ENCODE measurements around the gene RNF103.
A peak's percentile ranks its signal among the peaks of the same experiment; 100 is the strongest.

Gene RNF103

DNA sequence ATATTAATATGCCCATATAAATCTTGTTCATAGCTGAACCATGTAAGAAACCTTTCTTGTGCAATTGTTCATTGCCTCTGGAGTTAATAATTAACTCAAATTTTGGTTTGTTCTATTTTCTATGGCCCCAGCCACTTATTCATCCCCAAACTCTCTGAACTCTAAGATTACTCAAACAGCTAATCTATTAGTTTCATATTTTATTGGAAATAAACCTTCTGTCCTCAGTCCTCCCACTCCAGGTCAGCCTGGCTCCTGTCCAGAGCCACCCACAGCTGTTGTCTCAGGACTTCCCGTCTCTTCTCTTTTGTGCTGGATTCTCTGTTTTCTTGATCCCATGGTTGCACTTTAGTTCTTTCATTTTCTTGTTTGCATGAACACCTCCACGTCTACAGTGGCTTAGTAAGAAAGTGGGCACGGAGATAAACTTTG, 4.4 kb upstream of the RNF103 start:
- TF ChIP-seq CTCF (IDR thresholded peaks at IDR 0.05; ENCODE audit: control extremely low read depth, extremely low read depth, low read depth, missing control alignments): no peak
- POLR2A ChIA-PET: no interaction called here
- CTCF ChIA-PET: interaction anchor here (1.2 kb wide), 1 partner anchor 21 kb away, joined by 3 read pairs; no protein-coding TSS in a partner anchor
- DNase-seq (ENCODE audit: extremely low spot score): peak; percentile 58

- ChIA-PET CTCF (interaction anchor here (1.2 kb wide), 1 partner anchor 22 kb away, joined by 3 read pairs; no protein-coding TSS in a partner anchor), POLR2A (no interaction called here)
- no peak for DNase-seq (ENCODE audit: extremely low spot score)
- no peak for TF ChIP-seq CTCF (IDR thresholded peaks at IDR 0.05; ENCODE audit: control extremely low read depth, extremely low read depth, low read depth, missing control alignments)
These were observed 3.9 kb upstream of the RNF103 start for GRCh38 chr2:86627550-86627949.

- CTCF ChIA-PET: interaction anchor here (0.7 kb wide), 1 partner anchor 8 kb away, joined by 3 read pairs; no protein-coding TSS in a partner anchor
- DNase-seq (ENCODE audit: extremely low spot score): no peak
- POLR2A ChIA-PET: no interaction called here
- TF ChIP-seq CTCF (IDR thresholded peaks at IDR 0.05; ENCODE audit: control extremely low read depth, extremely low read depth, low read depth, missing control alignments): no peak
These were observed 1.4 kb upstream of the RNF103 start for GRCh38 chr2:86625096-86625495.

- no peak for DNase-seq (ENCODE audit: extremely low spot score)
- CTCF ChIA-PET: no interaction called here
- POLR2A ChIA-PET: interaction anchor here (0.7 kb wide), 1 partner anchor 1313 kb away, joined by 6 read pairs; no protein-coding TSS in a partner anchor
- no peak for TF ChIP-seq CTCF (IDR thresholded peaks at IDR 0.05; ENCODE audit: control extremely low read depth, extremely low read depth, low read depth, missing control alignments)
These were observed 542 bp upstream of the RNF103 start for GRCh38 chr2:86624267-86624547.

DNA sequence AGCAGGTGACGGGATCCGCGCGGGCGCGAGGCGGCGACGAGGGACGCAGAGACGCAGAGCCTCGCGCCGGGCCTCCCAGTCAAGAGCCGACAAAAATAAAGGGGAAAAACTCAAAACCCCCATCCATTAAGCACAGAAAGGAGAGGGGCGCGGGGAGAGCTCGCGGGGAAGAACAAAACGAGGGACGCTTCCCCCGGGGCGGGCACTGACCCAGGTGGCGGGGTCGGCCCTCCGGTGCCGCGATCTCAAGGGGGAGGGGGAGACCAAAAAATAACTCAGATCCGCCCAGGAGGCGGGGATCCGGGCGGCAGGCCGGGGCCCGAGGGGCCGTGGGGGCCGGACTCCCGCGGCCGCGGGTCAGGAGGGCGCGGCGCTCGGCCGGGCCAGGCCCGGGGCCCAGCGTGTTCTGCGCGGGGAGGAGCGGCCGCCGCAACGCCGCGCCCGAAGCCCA, 597 bp downstream of the RNF103 start:
- ChIA-PET CTCF (no interaction called here), POLR2A (interaction anchor here (0.9 kb wide), 1 partner anchor 181 kb away, joined by 5 read pairs; no protein-coding TSS in a partner anchor)
- TF ChIP-seq CTCF (IDR thresholded peaks at IDR 0.05; ENCODE audit: control extremely low read depth, extremely low read depth, low read depth, missing control alignments): no peak
- DNase-seq (ENCODE audit: extremely low spot score): peak; percentile 76

- no peak for DNase-seq (ENCODE audit: extremely low spot score)
- CTCF ChIA-PET: interaction anchor here (1.3 kb wide), 1 partner anchor 81 kb away, joined by 3 read pairs; no protein-coding TSS in a partner anchor
- POLR2A ChIA-PET: interaction anchor here (0.9 kb wide), 1 partner anchor 181 kb away, joined by 5 read pairs; no protein-coding TSS in a partner anchor
- no peak for TF ChIP-seq CTCF (IDR thresholded peaks at IDR 0.05; ENCODE audit: control extremely low read depth, extremely low read depth, low read depth, missing control alignments)
These were observed 1.1 kb downstream of the RNF103 start for GRCh38 chr2:86622519-86623042.
